T-cell (primary cell): ENCODE data around the gene RBM15. TPM values are rescaled to one million over a fixed set of nuclear protein-coding genes. Genes with fewer than 3 reads are reported as not detected.

Experiments
- ATAC-seq, 4 experiments: fragments of 200-7000 bp in 3 of 4; fragments of 150-1000 bp in 1 of 4; cut with Tn5 transposase; replicated peaks in 1 of 4; 1 replicate in 3 of 4; 2 replicates in 1 of 4; pipeline ENCODE4 v1.10.0; 2021; ENCODE audit warnings: moderate library complexity in 3 of 4, mild to moderate bottlenecking in 2 of 4, moderate number of reproducible peaks in 1 of 4
- CTCF ChIA-PET, 2 donors: fragments of 300-600 bp; sonication (Branson Sonifier 250); formaldehyde crosslinking; loops; one replicate each; lab custom pipeline; 2022; ENCODE audit warnings: antibody characterized with exemption in 2 of 2; lab: Charles Lee
- POLR2A ChIA-PET, 2 donors: fragments of 300-600 bp; sonication (Branson Sonifier 250); formaldehyde crosslinking; loops; one replicate each; lab custom pipeline; 2022; ENCODE audit warnings: antibody characterized with exemption in 2 of 2; lab: Charles Lee
- DNase-seq, 35 experiments: peaks; one replicate each; pipeline versions ENCODE4 v3.0.0 to v3.0.0-alpha.2; 2013 to 2023
- H3K27ac ChIP-seq: one replicate; pipeline ENCODE4 v1.5.1; 2013; ENCODE audit warnings: low read length
- H3K27me3 ChIP-seq, 2 experiments: replicated peaks in 1 of 2; 1 replicate in 1 of 2; 2 replicates in 1 of 2; pipeline versions ENCODE4 v1.6.1 to v1.7.0; 2013; ENCODE audit warnings: low read length in 1 of 2, mixed read lengths in 1 of 2; ENCODE audit not compliant: control insufficient read depth in 2 of 2, insufficient read depth in 2 of 2; ENCODE audit errors: extremely low read depth in 1 of 2
- H3K36me3 ChIP-seq, 2 donors: 1 replicate in 1 of 2; 2 replicates in 1 of 2; pipeline versions ENCODE4 v1.6.1 to v1.7.0; 2013; ENCODE audit warnings: low read length in 1 of 2; ENCODE audit not compliant: control insufficient read depth in 2 of 2, insufficient read depth in 1 of 2; ENCODE audit errors: extremely low read depth in 1 of 2
- H3K4me1 ChIP-seq, 2 experiments: 1 replicate in 1 of 2; 2 replicates in 1 of 2; pipeline versions ENCODE4 v1.6.1 to v1.7.0; 2013; ENCODE audit warnings: low read length in 2 of 2, mixed read lengths in 1 of 2; ENCODE audit not compliant: insufficient read depth in 2 of 2, control insufficient read depth in 1 of 2; ENCODE audit errors: extremely low read depth in 1 of 2
- H3K4me3 ChIP-seq, 2 donors: 1 replicate in 1 of 2; 2 replicates in 1 of 2; pipeline versions ENCODE4 v1.5.1 to v1.7.0; 2013; ENCODE audit warnings: mild to moderate bottlenecking in 2 of 2, low read length in 1 of 2, moderate library complexity in 1 of 2; ENCODE audit not compliant: control insufficient read depth in 1 of 2; ENCODE audit errors: extremely low read depth in 1 of 2
- H3K9me3 ChIP-seq: 2 replicates; pipeline ENCODE4 v1.7.0; 2013
- H3K27ac Mint-ChIP-seq, 2 donors: one replicate each; pipeline ENCODE4 v1.8.0; 2020 to 2021; ENCODE audit warnings: mild to moderate bottlenecking in 2 of 2, mixed read lengths in 2 of 2
- H3K27me3 Mint-ChIP-seq, 2 donors: one replicate each; pipeline ENCODE4 v1.8.0; 2021 to 2022; ENCODE audit warnings: mixed read lengths in 2 of 2
- H3K36me3 Mint-ChIP-seq: one replicate; pipeline ENCODE4 v1.8.0; 2021; ENCODE audit warnings: mixed read lengths
- H3K4me1 Mint-ChIP-seq, 3 donors: one replicate each; pipeline ENCODE4 v1.8.0; 2020 to 2022; ENCODE audit warnings: mixed read lengths in 3 of 3, mild to moderate bottlenecking in 1 of 3
- H3K4me3 Mint-ChIP-seq, 3 donors: one replicate each; pipeline ENCODE4 v1.8.0; 2020 to 2022; ENCODE audit warnings: mild to moderate bottlenecking in 3 of 3, mixed read lengths in 3 of 3, moderate library complexity in 3 of 3
- H3K9me3 Mint-ChIP-seq, 3 donors: one replicate each; pipeline ENCODE4 v1.8.0; 2020 to 2022; ENCODE audit warnings: mixed read lengths in 3 of 3
- WGBS: methylation state at CpG from one replicate; pipeline ENCODE4 v1.1.5; 2013; ENCODE audit warnings: missing lambda C conversion rate; ENCODE audit not compliant: insufficient coverage; 5-methylcytosine and 5-hydroxymethylcytosine counted together
- total RNA-seq, 35 experiments: library from RNA in 6 of 35; stranded (reverse) in 6 of 35; fragments of 120-200 nt in 1 of 35; gene quantifications; one replicate each; pipeline versions ENCODE4 v1.2.1 to v1.2.4 and lab custom pipeline; 2013 to 2026

The RBM15 gene
- total RNA-seq, 5 donors from 2014 or later (not counting 1 experiment from before 2014, with no cell fraction given), result 41.1 to 46.0 (median 43.7) TPM

GRCh38 chr1:110300412-110301085, 38.6 kb upstream of the RBM15 start:
- H3K9me3 Mint-ChIP-seq, result no peaks in the 10 kb centered on the region
- H3K36me3 Mint-ChIP-seq, result no peaks in the 10 kb centered on the region
- WGBS, result no CpG with 5 or more reads among the region's 1 CpG
- Histone ChIP-seq H3K36me3 (no peaks in the 10 kb centered on the region), H3K27ac (no peak overlapping the region), H3K9me3 (no peaks in the 10 kb centered on the region), H3K4me1 (no peaks in the 10 kb centered on the region), H3K27me3 (peaks cover 0 to 5% of the 10 kb centered on the region in 2 experiments), H3K4me3 (no peak overlapping the region)
- DNase-seq (no peak), ATAC-seq (no peak)
- ChIA-PET CTCF (interaction anchor here (0.6 to 0.9 kb wide), 4 partner anchors 35 to 107 kb away, joined by 3 to 4 read pairs (median 3); no protein-coding TSS in a partner anchor), POLR2A (interaction anchor here (0.6 kb wide), 3 partner anchors 15 to 817 kb away, joined by 4 to 13 read pairs (median 5); partner anchors contain the start of gene ATXN7L2 (in 1 of the 2))
- H3K27ac Mint-ChIP-seq, result no peak overlapping the region
- peaks cover 0 to 9% of the 10 kb centered on the region in 2 donors for H3K27me3 Mint-ChIP-seq
- H3K4me1 Mint-ChIP-seq, result no peaks in the 10 kb centered on the region
- no peak overlapping the region for H3K4me3 Mint-ChIP-seq

- Histone ChIP-seq H3K36me3 (no peaks in the 10 kb centered on the region), H3K4me3 (no peak overlapping the region), H3K27me3 (peaks cover 0 to 5% of the 10 kb centered on the region in 2 experiments), H3K27ac (no peak overlapping the region), H3K9me3 (no peaks in the 10 kb centered on the region), H3K4me1 (no peaks in the 10 kb centered on the region)
- Mint-ChIP-seq H3K4me3 (no peak overlapping the region), H3K9me3 (no peaks in the 10 kb centered on the region), H3K27ac (no peak overlapping the region), H3K36me3 (peaks cover 9% of the 10 kb centered on the region), H3K27me3 (peaks cover 0 to 9% of the 10 kb centered on the region in 2 donors), H3K4me1 (no peaks in the 10 kb centered on the region)
- DNase-seq, result no peak
- whole genome bisulfite sequencing, result 68% methylated on average over 3 of the region's 3 CpGs
- POLR2A ChIA-PET, result no interaction called here
- CTCF ChIA-PET, result interaction anchor here in 1 of 2 donors (1.6 kb wide), 1 partner anchor 95 kb away, joined by 3 read pairs; no protein-coding TSS in a partner anchor
- no peak for ATAC-seq
Observed at GRCh38 chr1:110302836-110303235, 36.3 kb upstream of the RBM15 start.

GRCh38 chr1:110305900-110306420, 33.2 kb upstream of the RBM15 start:
- H3K4me1 ChIP-seq, result no peaks in the 10 kb centered on the region
- WGBS, result 67% methylated on average over 1 of the region's 2 CpGs
- no peak overlapping the region for H3K27ac ChIP-seq
- no peaks in the 10 kb centered on the region for H3K9me3 Mint-ChIP-seq
- ChIA-PET POLR2A (no interaction called here), CTCF (no interaction called here)
- H3K36me3 ChIP-seq, result no peaks in the 10 kb centered on the region
- DNase-seq (no peak), ATAC-seq (no peak)
- no peak overlapping the region for H3K27ac Mint-ChIP-seq
- no peak overlapping the region for H3K4me3 ChIP-seq
- peaks cover 9% of the 10 kb centered on the region for H3K36me3 Mint-ChIP-seq
- H3K27me3 ChIP-seq, result peaks cover 0 to 5% of the 10 kb centered on the region in 2 experiments
- H3K4me3 Mint-ChIP-seq, result no peak overlapping the region
- peaks cover 0 to 9% of the 10 kb centered on the region in 2 donors for H3K27me3 Mint-ChIP-seq
- H3K9me3 ChIP-seq, result no peaks in the 10 kb centered on the region
- H3K4me1 Mint-ChIP-seq, result no peaks in the 10 kb centered on the region

GRCh38 chr1:110307239-110307974, 31.8 kb upstream of the RBM15 start:
- H3K9me3 Mint-ChIP-seq, result no peaks in the 10 kb centered on the region
- Histone ChIP-seq H3K27ac (no peak overlapping the region), H3K4me3 (no peak overlapping the region), H3K36me3 (no peaks in the 10 kb centered on the region), H3K27me3 (peaks cover 0 to 5% of the 10 kb centered on the region in 2 experiments), H3K4me1 (peaks cover 0 to 3% of the 10 kb centered on the region in 2 experiments), H3K9me3 (no peaks in the 10 kb centered on the region)
- ChIA-PET POLR2A (no interaction called here), CTCF (interaction anchor here in 1 of 2 donors (0.9 kb wide), 1 partner anchor 98 kb away, joined by 3 read pairs; no protein-coding TSS in a partner anchor)
- ATAC-seq (no peak), DNase-seq (no peak)
- H3K36me3 Mint-ChIP-seq, result peaks cover 9% of the 10 kb centered on the region
- H3K4me3 Mint-ChIP-seq, result no peak overlapping the region
- WGBS, result 92% methylated on average over 4 of the region's 11 CpGs
- peaks cover 0 to 5% of the 10 kb centered on the region in 2 donors for H3K27me3 Mint-ChIP-seq
- no peak overlapping the region for H3K27ac Mint-ChIP-seq
- H3K4me1 Mint-ChIP-seq, result peaks cover under 1% of the 10 kb centered on the region in 3 donors

GRCh38 chr1:110308247-110308646, 30.9 kb upstream of the RBM15 start:
- no peaks in the 10 kb centered on the region for H3K27me3 Mint-ChIP-seq
- Histone ChIP-seq H3K36me3 (no peaks in the 10 kb centered on the region), H3K27me3 (no peaks in the 10 kb centered on the region), H3K4me1 (peaks cover 0 to 7% of the 10 kb centered on the region in 2 experiments), H3K9me3 (no peaks in the 10 kb centered on the region), H3K27ac (no peak overlapping the region), H3K4me3 (no peak overlapping the region)
- ATAC-seq (no peak), DNase-seq (no peak)
- no peaks in the 10 kb centered on the region for H3K9me3 Mint-ChIP-seq
- POLR2A ChIA-PET, result no interaction called here
- WGBS, result no CpG with 5 or more reads among the region's 3 CpGs
- H3K27ac Mint-ChIP-seq, result no peak overlapping the region
- CTCF ChIA-PET, result interaction anchor here in 1 of 2 donors (0.9 kb wide), 1 partner anchor 99 kb away, joined by 3 read pairs; no protein-coding TSS in a partner anchor
- H3K4me1 Mint-ChIP-seq, result peaks cover 2 to 9% (median 3%) of the 10 kb centered on the region in 3 donors
- peaks cover 9% of the 10 kb centered on the region for H3K36me3 Mint-ChIP-seq
- H3K4me3 Mint-ChIP-seq, result no peak overlapping the region

GRCh38 chr1:110309139-110309538, 30.0 kb upstream of the RBM15 start:
- no peaks in the 10 kb centered on the region for H3K27me3 Mint-ChIP-seq
- ATAC-seq (no peak), DNase-seq (no peak)
- H3K9me3 Mint-ChIP-seq, result no peaks in the 10 kb centered on the region
- peaks cover 0 to 7% of the 10 kb centered on the region in 2 experiments for H3K4me1 ChIP-seq
- H3K9me3 ChIP-seq, result no peaks in the 10 kb centered on the region
- WGBS, result 86% methylated on average over 1 of the region's 1 CpG
- no peak overlapping the region for H3K27ac ChIP-seq
- H3K27me3 ChIP-seq, result no peaks in the 10 kb centered on the region
- peaks cover 2 to 9% (median 3%) of the 10 kb centered on the region in 3 donors for H3K4me1 Mint-ChIP-seq
- H3K4me3 ChIP-seq, result no peak overlapping the region
- ChIA-PET POLR2A (no interaction called here), CTCF (interaction anchor here (0.9 to 2.7 kb wide), 5 partner anchors 38 to 187 kb away, joined by 3 to 14 read pairs (median 5); no protein-coding TSS in a partner anchor)
- no peak overlapping the region for H3K27ac Mint-ChIP-seq
- no peak overlapping the region for H3K4me3 Mint-ChIP-seq
- H3K36me3 Mint-ChIP-seq, result peaks cover 9% of the 10 kb centered on the region
- no peaks in the 10 kb centered on the region for H3K36me3 ChIP-seq
